HCT116 (cell line): Measurements from ENCODE around the gene ALKBH1. TPM values are rescaled to one million over a fixed set of nuclear protein-coding genes. Genes with fewer than 3 reads are reported as not detected.

ENCODE experiments used
- ATAC-seq: fragments of 200-7000 bp; cut with Tn5 transposase; 2 replicates; pipeline ENCODE4 v1.9.1; 2020; ENCODE audit warnings: mild to moderate bottlenecking, moderate library complexity
- BruUV-seq: library from RNA; stranded (reverse); fragments of 400-500 nt; replicated peaks from 2 replicates; lab custom pipeline; 2021; lab: Mats Ljungman, UMichigan
- CTCF ChIA-PET: fragments of 300-600 bp; sonication (Branson Sonifier 250); formaldehyde crosslinking; loops from one replicate; lab custom pipeline; 2021; ENCODE audit warnings: antibody characterized with exemption; lab: Charles Lee
- POLR2A ChIA-PET: fragments of 300-600, 350-600 bp; sonication (Branson Sonifier 250); formaldehyde crosslinking; loops from one replicate; lab custom pipeline; 2021; ENCODE audit warnings: antibody characterized with exemption; lab: Charles Lee
- RAD21 ChIA-PET, 2 experiments: fragments of 300-600 bp; sonication (Branson Sonifier 250); formaldehyde crosslinking; loops; one replicate each; lab custom pipeline; 2023; ENCODE audit warnings: low total read pairs in 2 of 2; ENCODE audit not compliant: uncharacterized antibody in 2 of 2, unreplicated experiment in 2 of 2, low non-redundant PET in 1 of 2; lab: Charles Lee
- DNase-seq: peaks from one replicate; pipeline ENCODE4 v3.0.0-alpha.2; 2010; ENCODE audit warnings: low read depth, low spot score
- H2AFZ ChIP-seq: fragments of 200-600 bp; shearing (Covaris generic), sonication (generic); 2 replicates; pipeline ENCODE4 v1.6.1; 2017; ENCODE audit warnings: low read depth, mixed run types, mixed read lengths, antibody characterized with exemption, low read length; ENCODE audit not compliant: poor library complexity, severe bottlenecking
- H3K27ac ChIP-seq: 2 replicates; pipeline ENCODE4 v1.5.1; 2012; ENCODE audit warnings: low read depth, low read length
- H3K27me3 ChIP-seq: fragments of 200-600 bp; sonication (generic); 2 replicates; pipeline ENCODE4 v1.6.1; 2016; ENCODE audit warnings: mixed run types, low read length, mixed read lengths; ENCODE audit not compliant: insufficient read depth
- H3K36me3 ChIP-seq, 2 experiments: fragments of 200-500 bp in 1 of 2; fragments of 200-600 bp in 1 of 2; sonication (Bioruptor generic) in 1 of 2; sonication (generic) in 1 of 2; 2 replicates each; pipeline versions ENCODE4 v1.5.1 to v1.6.1; 2014 to 2016; ENCODE audit warnings: low read length in 2 of 2, inconsistent platforms in 1 of 2, mixed read lengths in 1 of 2, mixed run types in 1 of 2; ENCODE audit not compliant: insufficient read depth in 2 of 2, control insufficient read depth in 1 of 2
- H3K4me1 ChIP-seq, 2 experiments: fragments of 200-600 bp in 1 of 2; sonication (generic) in 1 of 2; 2 replicates each; pipeline versions ENCODE4 v1.5.1 to v1.6.1; 2012 to 2017; ENCODE audit warnings: low read length in 2 of 2, inconsistent platforms in 1 of 2, mild to moderate bottlenecking in 1 of 2, mixed read lengths in 1 of 2, mixed run types in 1 of 2, moderate library complexity in 1 of 2; ENCODE audit not compliant: insufficient read depth in 2 of 2, control insufficient read depth in 1 of 2
- H3K4me2 ChIP-seq: fragments of 200-600 bp; sonication (generic); 2 replicates; pipeline ENCODE4 v1.6.1; 2017; ENCODE audit warnings: mixed run types, low read length, mixed read lengths
- H3K4me3 ChIP-seq, 2 experiments: fragments of 200-600 bp in 1 of 2; sonication (generic) in 1 of 2; replicated peaks in 1 of 2; 2 replicates each; pipeline ENCODE4 v1.5.1; 2011 to 2016; ENCODE audit warnings: low read length in 2 of 2, control low read depth in 1 of 2, low read depth in 1 of 2, mild to moderate bottlenecking in 1 of 2, mixed read lengths in 1 of 2, mixed run types in 1 of 2
- H3K79me2 ChIP-seq: fragments of 200-600 bp; sonication (generic); 2 replicates; pipeline ENCODE4 v1.6.1; 2017; ENCODE audit warnings: mild to moderate bottlenecking, mixed run types, low read length, moderate library complexity, mixed read lengths; ENCODE audit not compliant: insufficient read depth
- H3K9ac ChIP-seq: fragments of 200-600 bp; sonication (generic); 2 replicates; pipeline ENCODE4 v1.6.1; 2016; ENCODE audit warnings: low read length, mixed read lengths
- H3K9me2 ChIP-seq: fragments of 200-600 bp; sonication (generic), shearing (Covaris generic); 2 replicates; pipeline ENCODE4 v1.6.1; 2017; ENCODE audit warnings: mixed run types, mild to moderate bottlenecking, moderate library complexity; ENCODE audit not compliant: insufficient read depth
- H3K9me3 ChIP-seq, 2 experiments: fragments of 200-500 bp in 1 of 2; fragments of 200-600 bp in 1 of 2; sonication (Bioruptor generic) in 1 of 2; sonication (generic) in 1 of 2; 2 replicates each; pipeline ENCODE4 v1.6.1; 2014 to 2017; ENCODE audit warnings: low read length in 2 of 2, mixed read lengths in 2 of 2, inconsistent platforms in 1 of 2, low read depth in 1 of 2, mild to moderate bottlenecking in 1 of 2, mixed run types in 1 of 2, moderate library complexity in 1 of 2; ENCODE audit not compliant: control insufficient read depth in 1 of 2, insufficient read depth in 1 of 2
- H4K20me1 ChIP-seq: fragments of 200-600 bp; sonication (generic), shearing (Covaris generic); 2 replicates; pipeline ENCODE4 v1.6.1; 2017; ENCODE audit warnings: mixed run types, mild to moderate bottlenecking, moderate library complexity; ENCODE audit not compliant: insufficient read depth
- EGR1 ChIP-seq: IDR thresholded peaks from 2 replicates; pipeline ENCODE4 v1.6.1; 2012; ENCODE audit warnings: low read depth
- ELF1 ChIP-seq: IDR thresholded peaks from 2 replicates; pipeline ENCODE4 v1.6.1; 2012; ENCODE audit warnings: low read depth, borderline replicate concordance
- EZH2phosphoT487 ChIP-seq: fragments of 200-600 bp; IDR thresholded peaks from 2 replicates; pipeline ENCODE4 v1.6.1; 2018; ENCODE audit warnings: antibody characterized with exemption, borderline replicate concordance
- FOSL1 ChIP-seq: IDR thresholded peaks from 2 replicates; pipeline ENCODE4 v1.6.1; 2012; ENCODE audit warnings: low read depth
- JUND ChIP-seq: IDR thresholded peaks from 2 replicates; pipeline ENCODE4 v1.6.1; 2012
- POLR2AphosphoS5 ChIP-seq: IDR thresholded peaks from 2 replicates; pipeline ENCODE4 v1.6.1; 2011; ENCODE audit warnings: mild to moderate bottlenecking, low read depth, low read length, moderate library complexity
- RAD21 ChIP-seq: IDR thresholded peaks from 2 replicates; pipeline ENCODE4 v1.6.1; 2012; ENCODE audit warnings: low read depth, mild to moderate bottlenecking
- SIN3A ChIP-seq: IDR thresholded peaks from 2 replicates; pipeline ENCODE4 v1.6.1; 2012; ENCODE audit warnings: low read depth
- SP1 ChIP-seq: IDR thresholded peaks from 2 replicates; pipeline ENCODE4 v1.6.1; 2012; ENCODE audit warnings: low read depth
- SRF ChIP-seq: IDR thresholded peaks from 2 replicates; pipeline ENCODE4 v1.6.1; 2012; ENCODE audit warnings: low read depth
- TCF7L2 ChIP-seq: IDR thresholded peaks from 2 replicates; pipeline ENCODE4 v1.7.0; 2011; ENCODE audit warnings: borderline replicate concordance, inconsistent platforms; ENCODE audit not compliant: insufficient read depth, insufficient read length; ENCODE audit errors: extremely low read depth
- YY1 ChIP-seq: IDR thresholded peaks from 2 replicates; pipeline ENCODE4 v1.6.1; 2011; ENCODE audit warnings: low read length, low read depth, moderate library complexity, mild to moderate bottlenecking; ENCODE audit not compliant: insufficient replicate concordance; ENCODE audit errors: extremely low read depth
- ZFX ChIP-seq: fragments of 450-650 bp; IDR thresholded peaks from 2 replicates; pipeline ENCODE4 v1.6.1; 2017
- intact Hi-C: fragments of 100-400 bp; cut with micrococcal nuclease; formaldehyde crosslinking; loops from 2 replicates; pipeline ENCODE4 v1.10.0; 2022
- total RNA-seq: library from RNA; stranded (reverse); gene quantifications from one replicate; pipeline ENCODE4 v1.2.1, GENCODE V29; 2021; ENCODE audit not compliant: unreplicated experiment
- TF ChIP-seq, protein P1 (sequence below): IDR thresholded peaks from 2 replicates; pipeline ENCODE4 v1.6.1; 2012
- TF ChIP-seq, protein P2 (sequence below): IDR thresholded peaks from 2 replicates; pipeline ENCODE4 v1.6.1; 2012
- TF ChIP-seq, protein P3 (sequence below), 3 experiments: fragments of 200-600 bp in 1 of 3; sonication (generic) in 1 of 3; IDR thresholded peaks in 2 of 3; conservative IDR thresholded peaks in 1 of 3; 2 replicates each; pipeline ENCODE4 v1.5.1; 2012 to 2017; ENCODE audit warnings: low read depth in 2 of 3, low read length in 2 of 3, antibody characterized with exemption in 1 of 3, borderline replicate concordance in 1 of 3, control low read depth in 1 of 3, mild to moderate bottlenecking in 1 of 3, mixed read lengths in 1 of 3, mixed run types in 1 of 3, moderate library complexity in 1 of 3; ENCODE audit not compliant: insufficient read depth in 1 of 3

The ALKBH1 gene
- total RNA-seq, 1 experiment from 2014 or later = 14.4 TPM

- TF ChIP-seq SP1 (no peak), SRF (no peak), SIN3A (no peak), ZFX (no peak), EZH2phosphoT487 (no peak), POLR2AphosphoS5 (no peak), JUND (no peak), YY1 (no peak), ELF1 (no peak)
- TF ChIP-seq, protein P1, sequence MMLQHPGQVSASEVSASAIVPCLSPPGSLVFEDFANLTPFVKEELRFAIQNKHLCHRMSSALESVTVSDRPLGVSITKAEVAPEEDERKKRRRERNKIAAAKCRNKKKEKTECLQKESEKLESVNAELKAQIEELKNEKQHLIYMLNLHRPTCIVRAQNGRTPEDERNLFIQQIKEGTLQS = no peak
- TF ChIP-seq, protein P2, sequence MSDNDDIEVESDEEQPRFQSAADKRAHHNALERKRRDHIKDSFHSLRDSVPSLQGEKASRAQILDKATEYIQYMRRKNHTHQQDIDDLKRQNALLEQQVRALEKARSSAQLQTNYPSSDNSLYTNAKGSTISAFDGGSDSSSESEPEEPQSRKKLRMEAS = no peak
- TF ChIP-seq, all 23 proteins: peak for 0
Observed at GRCh38 chr14:77646907-77647306, 60.9 kb downstream of the ALKBH1 start.

DNA sequence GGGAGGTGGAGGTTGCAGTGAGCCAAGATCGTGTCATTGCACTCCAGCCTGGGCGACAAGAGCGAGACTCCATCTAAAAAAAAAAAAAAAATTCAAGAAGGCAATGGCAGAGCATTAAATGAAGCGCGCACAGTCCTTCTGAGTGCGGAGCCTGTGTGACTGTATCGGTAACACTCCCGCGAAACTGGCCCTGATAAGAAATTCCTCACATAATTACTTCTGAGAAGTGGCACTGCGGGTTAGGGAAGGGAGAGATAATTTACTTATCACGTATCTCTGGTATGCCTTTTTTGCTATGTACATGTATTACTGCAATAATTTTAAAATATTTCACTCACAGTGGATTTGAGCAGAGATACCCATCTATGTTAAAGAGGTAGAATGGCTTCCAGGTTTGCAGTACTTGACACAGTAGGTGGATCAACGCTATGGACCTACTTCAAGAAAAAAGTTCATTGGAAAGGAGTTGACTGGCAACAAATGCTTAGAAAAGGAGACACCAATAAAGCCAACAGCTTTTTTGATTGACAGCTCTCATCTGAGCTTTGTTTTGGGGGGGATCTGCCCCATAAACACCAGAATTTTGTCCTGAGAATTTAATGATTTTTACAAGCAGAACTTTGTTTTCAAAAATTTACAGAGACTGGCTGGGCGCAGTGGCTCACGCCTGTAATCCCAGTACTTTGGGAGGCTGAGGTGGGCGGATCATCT is 62.1 kb downstream of the ALKBH1 start:
- no peak overlapping the region for H3K4me3 ChIP-seq
- ChIA-PET RAD21 (no interaction called here), POLR2A (no interaction called here), CTCF (no interaction called here)
- no peaks in the 10 kb centered on the region for H4K20me1 ChIP-seq
- intact Hi-C loops = no loop called here
- no peak for ATAC-seq
- H3K4me1 ChIP-seq = no peaks in the 10 kb centered on the region
- no TSS peak for BruUV-seq
- no peaks in the 10 kb centered on the region for H3K27me3 ChIP-seq
- H3K79me2 ChIP-seq = no peaks in the 10 kb centered on the region
- H3K36me3 ChIP-seq = no peaks in the 10 kb centered on the region
- no peak for DNase-seq
- H3K9me3 ChIP-seq = no peaks in the 10 kb centered on the region
- no peak overlapping the region for H3K9ac ChIP-seq
- no peak overlapping the region for H3K4me2 ChIP-seq
- no peak overlapping the region for H3K27ac ChIP-seq
- TF ChIP-seq EGR1 (no peak), EZH2phosphoT487 (no peak), YY1 (no peak), TCF7L2 (no peak), ELF1 (no peak), FOSL1 (no peak), SP1 (no peak), ZFX (no peak), RAD21 (no peak)
- TF ChIP-seq, protein P3, sequence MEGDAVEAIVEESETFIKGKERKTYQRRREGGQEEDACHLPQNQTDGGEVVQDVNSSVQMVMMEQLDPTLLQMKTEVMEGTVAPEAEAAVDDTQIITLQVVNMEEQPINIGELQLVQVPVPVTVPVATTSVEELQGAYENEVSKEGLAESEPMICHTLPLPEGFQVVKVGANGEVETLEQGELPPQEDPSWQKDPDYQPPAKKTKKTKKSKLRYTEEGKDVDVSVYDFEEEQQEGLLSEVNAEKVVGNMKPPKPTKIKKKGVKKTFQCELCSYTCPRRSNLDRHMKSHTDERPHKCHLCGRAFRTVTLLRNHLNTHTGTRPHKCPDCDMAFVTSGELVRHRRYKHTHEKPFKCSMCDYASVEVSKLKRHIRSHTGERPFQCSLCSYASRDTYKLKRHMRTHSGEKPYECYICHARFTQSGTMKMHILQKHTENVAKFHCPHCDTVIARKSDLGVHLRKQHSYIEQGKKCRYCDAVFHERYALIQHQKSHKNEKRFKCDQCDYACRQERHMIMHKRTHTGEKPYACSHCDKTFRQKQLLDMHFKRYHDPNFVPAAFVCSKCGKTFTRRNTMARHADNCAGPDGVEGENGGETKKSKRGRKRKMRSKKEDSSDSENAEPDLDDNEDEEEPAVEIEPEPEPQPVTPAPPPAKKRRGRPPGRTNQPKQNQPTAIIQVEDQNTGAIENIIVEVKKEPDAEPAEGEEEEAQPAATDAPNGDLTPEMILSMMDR (IDR thresholded peaks at IDR 0.05 in 2 of 3, conservative IDR thresholded peaks at IDR 0.05 in 1 of 3; ENCODE audit: borderline replicate concordance in 1 of 3, insufficient read depth in 1 of 3, low read depth in 2 of 3, low read length in 2 of 3) = no peak
- no peaks in the 10 kb centered on the region for H3K9me2 ChIP-seq
- no peak overlapping the region for H2AFZ ChIP-seq

More at GRCh38 chr14:77646907-77647306, 60.9 kb downstream of the ALKBH1 start:
- Histone ChIP-seq H3K36me3 (no peaks in the 10 kb centered on the region), H3K9ac (no peak overlapping the region), H3K27me3 (no peaks in the 10 kb centered on the region), H3K4me1 (no peaks in the 10 kb centered on the region), H3K4me3 (no peak overlapping the region), H4K20me1 (no peaks in the 10 kb centered on the region), H3K9me3 (no peaks in the 10 kb centered on the region), H3K79me2 (no peaks in the 10 kb centered on the region), H3K9me2 (no peaks in the 10 kb centered on the region), H3K27ac (no peak overlapping the region), H2AFZ (no peak overlapping the region), H3K4me2 (no peak overlapping the region)
- intact Hi-C loops = no loop called here
- ChIA-PET RAD21 (no interaction called here), CTCF (no interaction called here), POLR2A (no interaction called here)
- DNase-seq (no peak), ATAC-seq (no peak)
- BruUV-seq = no TSS peak
